HG03432 (cell line): Measurements from ENCODE around the gene ZNF737.
"Not testable (repeated sequence)": the region's sequence is repeated elsewhere in the genome, so short reads cannot be mapped to it uniquely, and the experiment has no call there.

Source experiments
- ATAC-seq: cut with Tn5 transposase; IDR thresholded peaks from one replicate; pipeline ENCODE4 v1.9.1; 2021; ENCODE audit warnings: mild to moderate bottlenecking, moderate library complexity; ENCODE audit not compliant: unreplicated experiment

The ZNF737 gene

DNA sequence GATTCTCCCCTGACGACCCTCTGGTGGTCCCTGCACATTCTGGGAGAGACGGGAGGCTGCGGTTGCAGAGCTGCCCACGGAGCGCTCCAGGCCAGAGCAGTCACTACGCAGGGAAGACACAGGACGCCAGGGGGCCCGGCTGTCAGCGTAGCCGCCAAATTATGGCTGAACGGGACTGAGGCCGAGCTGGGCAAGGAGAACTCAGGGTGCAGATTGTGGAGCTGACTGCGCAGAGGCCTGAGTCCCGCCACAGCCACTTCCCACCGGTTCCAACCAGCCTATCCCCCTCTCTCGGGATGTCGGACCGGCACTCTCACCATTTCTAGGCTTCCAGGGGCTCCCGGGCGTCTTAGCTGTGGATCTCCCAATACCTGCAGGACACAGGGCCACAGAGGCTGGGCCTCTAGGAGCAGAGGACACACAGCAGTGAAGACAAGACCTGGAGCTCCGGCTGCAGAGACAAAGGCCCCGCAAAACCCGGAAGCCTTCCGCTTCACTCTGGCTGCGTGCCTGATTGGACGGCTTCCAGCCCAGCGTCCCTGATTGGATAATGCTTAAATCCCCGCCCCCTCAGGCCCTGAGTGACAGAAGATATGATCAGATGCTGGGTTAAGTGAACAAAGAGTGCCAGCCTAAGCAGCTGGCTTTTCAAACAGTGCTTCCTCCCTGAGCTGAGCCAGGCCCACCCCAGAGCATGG is at the start of gene ZNF737:
Gene ZNF737 (minus strand): TSS at position 461 of the 698 bp plus-strand sequence. CDS start 141 bp downstream, at position 320.
- peak; percentile 95 for ATAC-seq

DNA sequence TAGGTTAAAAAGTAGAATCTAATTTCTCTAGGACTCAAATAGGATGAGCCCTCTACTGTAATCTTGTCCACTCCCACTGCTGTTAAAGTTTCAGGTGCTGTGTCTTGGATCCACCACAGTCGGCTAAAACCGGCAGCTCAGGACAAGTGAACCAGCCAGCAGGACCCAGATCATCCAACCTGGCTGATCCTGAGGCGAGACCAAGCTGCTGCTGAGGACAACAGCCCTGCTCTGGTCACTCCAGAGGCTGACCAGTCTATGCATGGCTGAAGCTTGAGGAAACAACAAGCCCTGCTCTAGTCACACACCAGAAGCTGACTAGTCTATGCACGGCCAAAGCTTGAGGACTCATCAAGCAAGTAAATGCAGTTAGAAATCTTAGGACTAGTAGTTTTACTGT is 49.4 kb upstream of the ZNF737 start:
- ATAC-seq: not testable (repeated sequence)

DNA sequence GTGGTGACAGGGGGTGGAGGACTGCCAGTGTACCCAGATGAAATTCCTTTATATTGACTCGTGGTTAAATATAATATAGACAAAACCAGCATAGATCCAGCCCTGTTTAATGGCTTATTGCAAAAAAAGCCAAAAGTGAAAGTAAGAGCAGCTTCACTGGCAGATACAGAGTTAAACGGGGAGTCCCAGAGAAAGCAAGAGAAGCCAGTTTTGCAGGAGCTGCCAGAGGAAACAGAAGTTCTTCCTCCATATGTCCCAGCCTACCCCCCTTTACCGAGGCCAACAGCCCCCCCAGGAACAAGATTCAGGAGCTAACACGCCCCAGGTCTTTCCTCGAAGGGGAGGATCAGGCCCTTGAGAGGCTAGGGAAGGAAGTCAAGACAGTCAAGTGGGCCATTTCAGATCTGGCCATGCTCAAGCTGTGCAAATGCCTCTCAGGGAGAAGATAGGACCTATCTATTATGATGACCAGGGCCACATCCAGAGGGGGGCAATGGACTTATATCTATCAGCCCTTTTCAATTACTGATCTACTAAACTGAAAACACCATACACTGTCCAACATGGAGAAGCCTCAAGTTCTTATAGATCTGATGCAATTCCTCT is 47.2 kb upstream of the ZNF737 start:
- no peak for ATAC-seq

DNA sequence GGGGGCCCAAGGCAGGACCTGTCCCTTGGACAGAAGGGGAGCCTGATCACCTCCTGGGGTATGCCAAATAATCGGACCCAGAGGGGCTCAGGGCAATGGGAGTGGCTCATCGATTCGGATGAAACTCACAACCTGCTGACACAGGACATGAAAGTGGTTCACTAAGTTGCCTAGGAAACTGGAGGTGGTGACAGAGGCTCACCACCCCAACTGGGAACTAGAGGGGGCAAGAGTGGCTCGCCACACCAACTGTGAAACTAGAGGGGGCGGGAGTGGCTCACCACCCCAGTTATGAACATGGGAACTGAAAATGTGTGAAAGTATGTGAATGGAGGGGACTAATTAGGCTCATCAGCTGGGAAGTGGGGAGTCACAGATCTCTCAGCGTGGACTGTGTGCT is 46.3 kb upstream of the ZNF737 start:
- no peak for ATAC-seq

DNA sequence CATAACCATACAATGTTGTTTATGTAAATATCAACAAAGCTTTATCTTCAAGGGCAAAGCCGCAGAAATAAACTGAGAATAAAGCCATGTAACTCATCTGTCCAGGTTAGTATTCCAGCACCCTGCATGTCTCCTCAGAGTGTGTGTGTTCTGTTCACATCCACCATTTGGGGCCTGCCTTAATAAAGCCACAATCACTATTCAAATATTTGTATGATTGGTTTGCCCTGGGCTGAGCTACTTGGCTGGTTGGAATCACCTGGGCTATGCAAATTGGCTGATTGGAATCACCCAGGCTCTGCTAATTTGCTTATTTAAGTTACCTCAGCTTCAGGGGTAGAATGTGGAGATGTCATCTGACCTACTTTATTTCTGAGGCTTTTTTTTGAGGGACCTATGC is 42.4 kb upstream of the ZNF737 start:
- ATAC-seq: no peak

DNA sequence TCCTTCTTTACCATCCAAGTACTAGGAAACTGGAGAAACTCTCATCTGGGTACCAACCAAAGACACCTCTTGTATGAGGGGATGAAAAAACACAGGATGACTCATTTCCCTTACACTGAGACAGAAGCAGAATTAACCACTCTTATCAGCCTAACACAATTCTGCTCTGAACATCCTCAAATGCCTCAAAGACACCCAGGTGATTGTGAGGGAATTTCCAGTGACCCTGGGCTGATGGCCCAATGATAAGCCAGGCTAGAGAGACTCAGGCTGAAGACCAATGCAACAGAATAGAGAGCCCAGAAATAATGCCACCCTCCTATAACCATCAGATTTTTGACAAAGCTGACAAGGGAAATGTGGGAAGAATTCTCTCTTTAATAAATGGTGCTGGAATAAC is 7.0 kb downstream of the ZNF737 start:
- ATAC-seq: no peak

DNA sequence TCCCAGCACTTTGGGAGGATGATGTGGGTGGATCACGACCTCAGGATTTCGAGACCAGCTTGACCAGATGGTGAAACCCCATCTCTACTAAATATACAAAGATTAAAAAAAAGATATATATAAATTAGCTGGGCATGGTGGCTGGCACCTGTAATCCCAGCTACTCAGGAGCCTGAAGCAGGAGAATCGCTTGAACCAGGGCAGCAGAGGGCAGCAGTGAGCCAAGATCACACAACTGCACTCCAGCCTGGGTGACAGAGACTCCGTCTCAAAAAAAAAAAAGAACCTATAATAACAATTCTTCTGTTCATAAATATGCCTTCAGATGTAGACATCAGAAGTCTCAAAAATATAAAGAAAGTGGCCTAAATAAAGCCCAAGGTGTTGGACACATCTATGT is 7.6 kb downstream of the ZNF737 start:
- no peak for ATAC-seq

DNA sequence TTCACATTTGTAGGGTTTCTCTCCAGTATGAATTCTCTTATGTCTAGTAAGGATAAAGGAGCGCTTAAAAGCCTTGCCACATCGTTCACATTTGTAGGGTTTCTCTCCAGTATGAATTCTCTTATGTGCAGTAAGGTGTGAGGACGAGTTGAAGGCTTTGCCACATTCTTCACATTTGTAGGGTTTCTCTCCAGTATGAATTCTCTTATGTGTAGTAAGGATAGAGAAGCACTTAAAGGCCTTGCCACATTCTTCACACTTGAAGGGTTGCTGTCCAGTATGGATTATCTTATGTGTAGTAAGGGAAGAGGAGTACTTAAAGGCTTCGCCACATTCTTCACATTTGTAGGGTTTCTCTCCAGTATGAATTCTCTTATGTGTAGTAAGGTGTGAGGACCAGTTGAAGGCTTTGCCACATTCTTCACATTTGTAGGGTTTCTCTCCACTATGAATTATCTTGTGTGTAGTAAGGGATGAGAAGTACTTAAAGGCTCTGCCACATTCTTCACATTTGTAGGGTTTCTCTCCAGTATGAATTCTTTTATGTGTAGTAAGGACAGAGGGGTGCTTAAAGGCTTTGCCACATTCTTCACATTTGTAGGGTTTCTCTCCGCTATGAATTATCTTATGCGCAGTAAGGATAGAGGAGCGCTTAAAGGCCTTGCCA is 20.8 kb downstream of the ZNF737 start:
- not testable (repeated sequence) for ATAC-seq

DNA sequence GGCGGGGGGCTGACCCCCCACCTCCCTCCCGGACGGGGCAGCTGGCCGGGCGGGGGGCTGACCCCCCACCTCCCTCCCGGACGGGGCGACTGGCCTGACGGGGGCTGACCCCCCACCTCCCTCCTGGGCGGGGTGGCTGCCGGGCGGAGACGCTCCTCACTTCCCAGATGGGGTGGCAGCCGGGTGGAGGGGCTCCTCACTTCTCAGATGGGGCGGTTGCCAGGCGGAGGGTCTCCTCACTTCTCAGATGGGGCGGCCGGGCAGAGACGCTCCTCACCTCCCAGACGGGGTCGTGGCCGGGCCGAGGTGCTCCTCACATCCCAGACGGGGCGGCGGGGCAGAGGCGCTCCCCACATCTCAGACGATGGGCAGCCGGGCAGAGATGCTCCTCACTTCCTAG is 35.3 kb downstream of the ZNF737 start:
- ATAC-seq: not testable (repeated sequence)

DNA sequence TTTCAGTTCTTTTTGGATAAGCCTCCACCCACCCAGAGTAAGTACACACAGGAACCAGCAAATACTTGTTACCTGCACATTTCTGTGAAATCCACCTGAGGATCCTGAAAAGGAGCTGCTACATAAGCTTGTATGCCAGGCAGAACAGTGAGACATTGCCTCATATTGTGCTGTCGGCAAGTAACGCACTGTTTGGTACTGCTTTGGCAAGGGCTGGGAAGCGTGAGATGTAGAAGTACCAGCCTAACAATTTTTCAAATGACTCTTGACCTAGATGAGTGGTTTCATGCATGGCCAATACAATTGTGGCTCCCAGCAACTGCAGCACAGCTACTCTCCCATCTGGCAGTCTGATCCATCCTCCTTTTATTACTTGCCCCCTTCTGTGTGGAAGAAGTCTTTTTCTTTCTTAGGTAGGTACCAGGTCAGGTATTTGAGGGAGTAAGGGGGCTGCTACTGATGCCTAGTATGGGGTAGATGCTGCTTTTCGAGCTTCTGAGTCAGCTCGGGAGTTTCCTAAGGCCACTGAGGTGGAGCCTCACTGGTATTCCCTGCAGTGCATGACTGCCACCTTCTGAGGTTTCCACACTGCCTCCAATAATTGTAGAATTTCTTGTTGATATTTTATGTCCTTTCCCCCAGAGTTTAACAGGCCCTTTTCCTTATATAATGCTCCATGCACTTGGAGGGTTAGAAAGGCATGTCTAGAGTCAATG is 52.2 kb downstream of the ZNF737 start:
- no peak for ATAC-seq

DNA sequence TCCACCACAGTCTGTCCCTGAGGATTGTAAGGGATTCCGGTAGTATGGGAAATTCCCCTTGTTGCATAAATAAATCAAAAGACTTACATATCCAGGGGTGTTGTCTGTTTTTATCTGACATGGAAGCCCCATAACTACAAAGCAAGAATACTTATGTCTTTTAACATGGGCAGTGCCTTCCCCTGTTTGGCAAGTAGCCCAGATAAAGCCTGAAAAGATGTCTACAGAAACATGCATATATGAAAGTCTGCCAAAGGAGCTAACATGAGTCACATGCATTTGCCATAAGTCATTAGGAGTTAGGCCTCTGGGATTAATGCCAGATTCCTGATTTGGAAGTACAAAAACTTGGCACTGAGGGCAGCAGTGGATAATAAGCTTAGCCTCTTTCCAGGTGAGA is 62.1 kb downstream of the ZNF737 start:
- ATAC-seq: no peak
